Endodermal cell (in vitro differentiated cells): ENCODE results near the gene MMP2. TPM values are rescaled to one million over a fixed set of nuclear protein-coding genes. Genes with fewer than 3 reads are reported as not detected.
A peak's percentile ranks its signal among the peaks of the same experiment; 100 is the strongest.

Experiments
- DNase-seq: peaks from one replicate; pipeline ENCODE4 v3.0.0-alpha.2; 2017
- H3K27ac ChIP-seq: 2 replicates; pipeline ENCODE4 v1.5.1; 2013; ENCODE audit warnings: mild to moderate bottlenecking, low read depth, low read length, moderate library complexity
- H3K27me3 ChIP-seq: 2 replicates; pipeline ENCODE4 v1.6.1; 2013; ENCODE audit warnings: mild to moderate bottlenecking, low read length, moderate library complexity; ENCODE audit not compliant: insufficient read depth, control insufficient read depth, poor library complexity, severe bottlenecking
- H3K36me3 ChIP-seq: 2 replicates; pipeline ENCODE4 v1.7.0; 2013; ENCODE audit warnings: mild to moderate bottlenecking, low read length, moderate library complexity; ENCODE audit not compliant: control insufficient read depth, insufficient read depth
- H3K4me1 ChIP-seq: one replicate; pipeline ENCODE4 v1.7.0; 2013; ENCODE audit warnings: low read length; ENCODE audit not compliant: control insufficient read depth, insufficient read depth
- H3K4me3 ChIP-seq: 2 replicates; pipeline ENCODE4 v1.5.1; 2013; ENCODE audit warnings: mild to moderate bottlenecking, low read length, moderate library complexity
- H3K9ac ChIP-seq: 2 replicates; pipeline ENCODE4 v1.6.1; 2013; ENCODE audit warnings: mild to moderate bottlenecking, low read length, moderate library complexity; ENCODE audit not compliant: poor library complexity, severe bottlenecking; ENCODE audit errors: extremely low read depth
- H3K9me3 ChIP-seq: 2 replicates; pipeline ENCODE4 v1.6.1; 2013; ENCODE audit warnings: mild to moderate bottlenecking, low read length, moderate library complexity; ENCODE audit not compliant: control insufficient read depth
- H3K27ac Mint-ChIP-seq: 2 replicates; pipeline ENCODE4 v1.8.0; 2020; ENCODE audit warnings: mixed read lengths
- H3K27me3 Mint-ChIP-seq: 2 replicates; pipeline ENCODE4 v1.8.0; 2021; ENCODE audit warnings: mild to moderate bottlenecking, mixed read lengths; ENCODE audit not compliant: insufficient read depth
- H3K36me3 Mint-ChIP-seq: 2 replicates; pipeline ENCODE4 v1.8.0; 2020; ENCODE audit warnings: low read depth, mixed read lengths
- H3K4me1 Mint-ChIP-seq: 2 replicates; pipeline ENCODE4 v1.8.0; 2020; ENCODE audit warnings: mixed read lengths
- H3K4me3 Mint-ChIP-seq: 2 replicates; pipeline ENCODE4 v1.8.0; 2020; ENCODE audit warnings: mild to moderate bottlenecking, moderate library complexity, mixed read lengths
- H3K9me3 Mint-ChIP-seq: 2 replicates; pipeline ENCODE4 v1.8.0; 2020; ENCODE audit warnings: mild to moderate bottlenecking, mixed read lengths
- WGBS, 2 experiments: methylation state at CpG; one replicate each; pipeline versions ENCODE4 v1.1.5 to v1.1.7; 2013; ENCODE audit warnings: missing lambda C conversion rate in 2 of 2, mixed read lengths in 1 of 2; ENCODE audit not compliant: insufficient coverage in 1 of 2, insufficient read length in 1 of 2; 5-methylcytosine and 5-hydroxymethylcytosine counted together
- total RNA-seq, 2 donors: library from RNA; stranded (reverse); fragmentation: NEBNext Ultra II Directional in 1 of 2; extraction: Animal tissue kit (Norgen Biotek cat#: 25700) in 1 of 2; gene quantifications; 2 replicates in 1 of 2; 3 replicates in 1 of 2; pipeline ENCODE4 v1.2.1, GENCODE V29; 2021
- TF ChIP-seq, protein P1 (sequence below): fragments of 200-600 bp; sonication (generic); conservative IDR thresholded peaks from 2 replicates; pipeline ENCODE4 v1.5.0; 2021; ENCODE audit warnings: antibody characterized with exemption, mild to moderate bottlenecking

The MMP2 gene
- total RNA-seq, 2 donors from 2014 or later, result 65.0 to 80.4 TPM

DNA sequence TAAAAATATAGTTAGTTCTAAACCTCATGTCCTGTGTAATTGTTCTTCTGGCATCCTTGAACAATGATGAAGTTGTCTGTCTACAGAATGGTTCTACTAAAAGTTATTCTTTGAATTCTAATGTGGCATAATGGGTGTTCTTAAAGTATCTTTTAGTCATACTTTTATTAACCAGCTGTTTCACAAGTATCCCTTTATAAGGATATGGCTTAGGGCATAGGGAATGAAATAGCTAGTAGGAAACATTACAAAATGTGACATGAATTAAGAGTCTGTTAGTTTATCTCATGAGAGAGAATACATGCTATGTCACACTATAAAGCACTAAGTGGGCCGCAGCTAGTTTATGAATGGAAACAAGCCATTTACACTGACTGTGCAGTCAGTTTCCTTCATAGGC, 61.2 kb downstream of the MMP2 start:
- WGBS, 2 experiments, result 100% methylated on average over 1 of the region's 1 CpG
- H3K36me3 ChIP-seq, result no peaks in the 10 kb centered on the region
- no peaks in the 10 kb centered on the region for H3K27me3 ChIP-seq
- no peaks in the 10 kb centered on the region for H3K4me1 Mint-ChIP-seq
- no peaks in the 10 kb centered on the region for H3K36me3 Mint-ChIP-seq
- no peaks in the 10 kb centered on the region for H3K27me3 Mint-ChIP-seq
- no peak overlapping the region for H3K27ac Mint-ChIP-seq
- H3K27ac ChIP-seq, result no peak overlapping the region
- H3K9me3 ChIP-seq, result no peaks in the 10 kb centered on the region
- H3K9me3 Mint-ChIP-seq, result no peaks in the 10 kb centered on the region
- DNase-seq, result no peak
- H3K9ac ChIP-seq, result no peak overlapping the region
- no peaks in the 10 kb centered on the region for H3K4me1 ChIP-seq
- no peak overlapping the region for H3K4me3 Mint-ChIP-seq
- no peak overlapping the region for H3K4me3 ChIP-seq
- TF ChIP-seq, protein P1, sequence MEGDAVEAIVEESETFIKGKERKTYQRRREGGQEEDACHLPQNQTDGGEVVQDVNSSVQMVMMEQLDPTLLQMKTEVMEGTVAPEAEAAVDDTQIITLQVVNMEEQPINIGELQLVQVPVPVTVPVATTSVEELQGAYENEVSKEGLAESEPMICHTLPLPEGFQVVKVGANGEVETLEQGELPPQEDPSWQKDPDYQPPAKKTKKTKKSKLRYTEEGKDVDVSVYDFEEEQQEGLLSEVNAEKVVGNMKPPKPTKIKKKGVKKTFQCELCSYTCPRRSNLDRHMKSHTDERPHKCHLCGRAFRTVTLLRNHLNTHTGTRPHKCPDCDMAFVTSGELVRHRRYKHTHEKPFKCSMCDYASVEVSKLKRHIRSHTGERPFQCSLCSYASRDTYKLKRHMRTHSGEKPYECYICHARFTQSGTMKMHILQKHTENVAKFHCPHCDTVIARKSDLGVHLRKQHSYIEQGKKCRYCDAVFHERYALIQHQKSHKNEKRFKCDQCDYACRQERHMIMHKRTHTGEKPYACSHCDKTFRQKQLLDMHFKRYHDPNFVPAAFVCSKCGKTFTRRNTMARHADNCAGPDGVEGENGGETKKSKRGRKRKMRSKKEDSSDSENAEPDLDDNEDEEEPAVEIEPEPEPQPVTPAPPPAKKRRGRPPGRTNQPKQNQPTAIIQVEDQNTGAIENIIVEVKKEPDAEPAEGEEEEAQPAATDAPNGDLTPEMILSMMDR, result no peak

DNA sequence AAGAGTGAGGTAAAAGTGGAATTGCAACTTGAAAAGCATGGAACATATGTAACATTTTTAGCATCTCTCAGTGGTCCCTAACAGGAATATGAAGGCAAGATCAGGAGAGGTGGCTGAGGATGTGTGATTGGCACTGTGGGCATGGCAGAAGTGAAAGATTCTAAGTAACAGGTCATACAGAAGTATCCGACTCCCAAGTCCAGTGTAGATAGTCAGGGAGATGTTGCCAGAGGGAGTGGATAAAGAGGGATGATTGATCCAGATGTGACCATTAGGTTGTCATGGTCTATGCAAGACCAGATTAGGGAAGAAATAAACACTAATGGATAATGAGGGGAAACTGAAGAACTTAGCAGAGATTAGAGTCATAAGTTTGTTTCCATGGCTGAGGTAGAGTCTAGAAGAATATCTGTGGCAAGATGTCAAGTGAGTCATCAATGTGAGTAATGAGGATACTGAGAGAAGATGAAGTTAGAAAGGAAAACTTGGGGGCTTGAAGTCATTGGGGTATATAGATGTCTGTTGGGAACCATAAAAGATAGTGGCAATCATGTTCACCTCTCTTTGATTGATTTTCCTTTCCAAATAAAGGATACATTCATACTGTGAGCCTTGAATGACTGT, 63.6 kb downstream of the MMP2 start:
- DNase-seq, result no peak
- WGBS, 2 experiments, result 88 to 93% methylated on average over 1 of the region's 1 CpG
- Histone ChIP-seq H3K27ac (no peak overlapping the region), H3K4me3 (no peak overlapping the region), H3K9ac (no peak overlapping the region), H3K36me3 (no peaks in the 10 kb centered on the region), H3K9me3 (no peaks in the 10 kb centered on the region), H3K4me1 (no peaks in the 10 kb centered on the region), H3K27me3 (no peaks in the 10 kb centered on the region)
- Mint-ChIP-seq H3K4me1 (no peaks in the 10 kb centered on the region), H3K27ac (no peak overlapping the region), H3K4me3 (no peak overlapping the region), H3K36me3 (no peaks in the 10 kb centered on the region), H3K27me3 (no peaks in the 10 kb centered on the region), H3K9me3 (no peaks in the 10 kb centered on the region)
- TF ChIP-seq, protein P1, result no peak

DNA sequence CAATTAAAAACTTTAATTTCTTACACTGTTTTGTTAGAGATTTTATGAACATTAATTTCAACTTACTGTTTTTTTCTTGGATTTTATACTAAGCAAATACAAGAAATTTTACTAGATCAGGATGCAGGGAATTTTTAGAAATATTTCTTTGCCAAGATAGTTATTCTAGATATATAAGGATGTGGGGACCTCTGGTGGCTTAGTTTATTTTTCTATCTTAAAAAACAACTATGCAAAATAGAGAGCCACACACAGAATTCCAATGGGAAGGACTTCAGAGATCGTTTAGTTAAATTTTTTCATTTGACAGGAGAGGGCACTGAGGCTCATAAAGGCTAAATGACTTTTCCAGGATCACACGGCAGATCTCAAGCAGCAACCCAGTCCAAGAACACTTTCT, 64.5 kb downstream of the MMP2 start:
- H3K27me3 ChIP-seq, result no peaks in the 10 kb centered on the region
- H3K4me3 ChIP-seq, result no peak overlapping the region
- H3K4me1 ChIP-seq, result no peaks in the 10 kb centered on the region
- no peak for DNase-seq
- Mint-ChIP-seq H3K27me3 (no peaks in the 10 kb centered on the region), H3K4me3 (no peak overlapping the region), H3K27ac (no peak overlapping the region), H3K4me1 (no peaks in the 10 kb centered on the region), H3K9me3 (no peaks in the 10 kb centered on the region), H3K36me3 (no peaks in the 10 kb centered on the region)
- no peak overlapping the region for H3K27ac ChIP-seq
- 72 to 100% methylated on average over 1 to 2 of the region's 2 CpGs for WGBS, 2 experiments
- no peaks in the 10 kb centered on the region for H3K36me3 ChIP-seq
- no peak overlapping the region for H3K9ac ChIP-seq
- no peaks in the 10 kb centered on the region for H3K9me3 ChIP-seq
- TF ChIP-seq, protein P1, result peak; percentile 71
